Measurements from ENCODE around the gene PERM1. TPM values are rescaled to one million over a fixed set of nuclear protein-coding genes. Genes with fewer than 3 reads are reported as not detected.

Gene PERM1
- polyA plus RNA-seq, 1 donor (not counting 4 experiments of a cell fraction or from before 2014, with no cell fraction given), result not detected

DNA sequence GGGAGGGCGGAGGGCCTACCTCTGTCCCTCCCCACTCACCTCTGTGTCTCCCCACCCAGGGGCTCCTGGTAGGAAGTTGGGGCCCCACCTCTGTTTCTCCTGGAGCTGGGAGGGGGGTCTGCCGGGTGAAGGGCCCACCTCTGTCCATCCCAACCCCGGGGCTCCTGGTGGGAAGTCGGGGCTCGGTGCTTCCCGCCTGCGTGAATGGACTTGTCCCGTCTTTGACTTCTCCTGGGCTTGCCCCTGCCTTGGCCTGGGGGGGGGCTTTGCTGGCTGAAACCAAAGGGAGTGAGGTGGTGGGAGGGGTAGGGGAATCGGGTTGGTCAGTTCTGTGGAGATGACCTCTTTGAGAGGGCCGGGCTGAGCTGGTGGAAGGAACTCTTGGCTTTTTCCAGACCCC is 43.8 kb upstream of the PERM1 start:
- Histone ChIP-seq H3K27ac (ENCODE audit: control insufficient read depth, insufficient read depth, low read length) (no peak overlapping the region), H3K9me1 (ENCODE audit: control insufficient read depth, extremely low read depth, insufficient read depth, low read length) (no peaks in the 10 kb centered on the region), H3K4me2 (ENCODE audit: control insufficient read depth, extremely low read depth, insufficient read depth, low read depth, low read length) (peak overlapping the region; percentile 94), H3K4me3 (ENCODE audit: control insufficient read depth in 2 of 3, extremely low read depth in 1 of 3, insufficient read depth in 2 of 3, low read depth in 1 of 3, low read length in 3 of 3) (peak overlapping the region; percentile 46 to 80 (median 51)), H3K36me3 (ENCODE audit: control insufficient read depth in 2 of 2, extremely low read depth in 1 of 2, insufficient read depth in 2 of 2, low read length in 2 of 2) (peaks cover 27 to 32% of the 10 kb centered on the region in 2 experiments), H3K27me3 (ENCODE audit: control insufficient read depth, extremely low read depth, insufficient read depth, low read length) (no peaks in the 10 kb centered on the region), H3K9ac (ENCODE audit: control insufficient read depth, extremely low read depth, insufficient read depth, low read length) (peak overlapping the region; percentile 37), H3K4me1 (ENCODE audit: control insufficient read depth, extremely low read depth, insufficient read depth, low read length) (peaks cover 50% of the 10 kb centered on the region), H3K9me3 (ENCODE audit: control insufficient read depth, low read depth, low read length) (no peaks in the 10 kb centered on the region), H4K20me1 (ENCODE audit: control insufficient read depth, extremely low read depth, insufficient read depth, low read length) (peaks cover 3% of the 10 kb centered on the region), H3K79me2 (ENCODE audit: control insufficient read depth, insufficient read depth, low read length) (peaks cover 78% of the 10 kb centered on the region), H2AFZ (ENCODE audit: control insufficient read depth, low read length) (no peak overlapping the region)
- FAIRE-seq (no peak), DNase-seq (ENCODE audit: low read depth, low spot score) (no peak)
- no peak for TF ChIP-seq EZH2 (IDR thresholded peaks at IDR 0.05; ENCODE audit: low read length)
- TF ChIP-seq, protein P1, sequence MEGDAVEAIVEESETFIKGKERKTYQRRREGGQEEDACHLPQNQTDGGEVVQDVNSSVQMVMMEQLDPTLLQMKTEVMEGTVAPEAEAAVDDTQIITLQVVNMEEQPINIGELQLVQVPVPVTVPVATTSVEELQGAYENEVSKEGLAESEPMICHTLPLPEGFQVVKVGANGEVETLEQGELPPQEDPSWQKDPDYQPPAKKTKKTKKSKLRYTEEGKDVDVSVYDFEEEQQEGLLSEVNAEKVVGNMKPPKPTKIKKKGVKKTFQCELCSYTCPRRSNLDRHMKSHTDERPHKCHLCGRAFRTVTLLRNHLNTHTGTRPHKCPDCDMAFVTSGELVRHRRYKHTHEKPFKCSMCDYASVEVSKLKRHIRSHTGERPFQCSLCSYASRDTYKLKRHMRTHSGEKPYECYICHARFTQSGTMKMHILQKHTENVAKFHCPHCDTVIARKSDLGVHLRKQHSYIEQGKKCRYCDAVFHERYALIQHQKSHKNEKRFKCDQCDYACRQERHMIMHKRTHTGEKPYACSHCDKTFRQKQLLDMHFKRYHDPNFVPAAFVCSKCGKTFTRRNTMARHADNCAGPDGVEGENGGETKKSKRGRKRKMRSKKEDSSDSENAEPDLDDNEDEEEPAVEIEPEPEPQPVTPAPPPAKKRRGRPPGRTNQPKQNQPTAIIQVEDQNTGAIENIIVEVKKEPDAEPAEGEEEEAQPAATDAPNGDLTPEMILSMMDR (optimal IDR thresholded peaks at IDR 0.05 in 1 of 3, IDR thresholded peaks at IDR 0.05 in 1 of 3, conservative IDR thresholded peaks at IDR 0.05 in 1 of 3; ENCODE audit: extremely low read depth in 1 of 3, insufficient read depth in 2 of 3, low read length in 3 of 3), result no peak
- dilution Hi-C loops (cut with MboI; ENCODE audit: extremely low pct_ligation_motif_present, low sequenced_read_pairs), result no loop called here

DNA sequence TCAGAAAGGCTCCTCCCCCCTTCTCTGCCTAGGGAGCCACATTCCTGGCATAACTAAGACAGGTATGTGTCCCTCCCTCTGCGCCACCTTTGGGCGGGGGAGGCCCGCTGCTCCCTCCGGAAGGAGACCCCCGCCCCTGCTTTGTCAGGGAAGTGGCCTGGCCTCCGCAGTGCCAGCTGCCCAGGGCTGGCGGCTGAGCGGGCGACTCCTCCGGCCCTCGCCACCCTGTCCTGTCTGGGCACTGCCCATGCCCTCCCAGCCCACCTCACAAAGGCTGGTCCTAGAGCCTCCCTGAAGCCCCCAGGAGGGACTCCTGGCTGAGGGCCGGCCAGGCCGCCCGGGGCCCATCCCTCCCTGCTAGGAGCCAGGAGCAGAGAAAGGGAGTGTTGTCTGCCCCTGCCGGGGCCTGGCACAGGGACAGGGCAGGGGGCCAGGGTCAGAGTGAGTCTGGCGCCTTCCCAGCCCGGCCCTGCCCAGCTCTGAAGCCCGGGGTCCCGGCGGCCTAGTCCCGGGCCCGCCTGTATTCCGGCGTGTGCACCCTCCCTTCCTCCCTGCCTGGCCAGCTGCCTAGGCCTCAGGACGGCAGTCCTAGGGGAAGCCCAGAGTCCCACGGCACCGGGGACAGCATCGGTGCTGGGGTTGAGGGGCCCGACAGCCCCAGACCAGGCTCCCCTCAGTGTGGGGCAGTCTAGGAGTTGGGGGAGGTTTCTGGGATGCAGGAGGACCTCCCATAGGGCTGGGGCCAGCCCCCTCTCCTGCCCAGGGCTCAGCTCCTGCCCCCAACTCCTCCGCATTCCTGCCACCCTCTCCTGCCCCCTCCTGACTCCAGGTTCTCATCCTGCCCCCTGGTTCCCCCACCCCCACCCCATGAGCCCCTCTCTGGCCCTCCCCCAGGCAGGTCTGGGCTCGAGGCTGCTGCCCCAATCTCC is 43.1 kb upstream of the PERM1 start:
- TF ChIP-seq EZH2 (IDR thresholded peaks at IDR 0.05; ENCODE audit: low read length), result no peak
- TF ChIP-seq, protein P1 (optimal IDR thresholded peaks at IDR 0.05 in 1 of 3, IDR thresholded peaks at IDR 0.05 in 1 of 3, conservative IDR thresholded peaks at IDR 0.05 in 1 of 3; ENCODE audit: extremely low read depth in 1 of 3, insufficient read depth in 2 of 3, low read length in 3 of 3), result no peak
- DNase-seq (ENCODE audit: low read depth, low spot score), result peak; percentile 82
- peak; percentile 86 for FAIRE-seq
- Histone ChIP-seq H3K9me3 (ENCODE audit: control insufficient read depth, low read depth, low read length) (no peaks in the 10 kb centered on the region), H3K9ac (ENCODE audit: control insufficient read depth, extremely low read depth, insufficient read depth, low read length) (peak overlapping the region; percentile 81), H3K4me3 (ENCODE audit: control insufficient read depth in 2 of 3, extremely low read depth in 1 of 3, insufficient read depth in 2 of 3, low read depth in 1 of 3, low read length in 3 of 3) (peak overlapping the region; percentile 46 to 80 (median 69)), H3K79me2 (ENCODE audit: control insufficient read depth, insufficient read depth, low read length) (peaks cover 78% of the 10 kb centered on the region), H3K4me2 (ENCODE audit: control insufficient read depth, extremely low read depth, insufficient read depth, low read depth, low read length) (peak overlapping the region; percentile 94), H2AFZ (ENCODE audit: control insufficient read depth, low read length) (no peak overlapping the region), H4K20me1 (ENCODE audit: control insufficient read depth, extremely low read depth, insufficient read depth, low read length) (peaks cover 3% of the 10 kb centered on the region), H3K9me1 (ENCODE audit: control insufficient read depth, extremely low read depth, insufficient read depth, low read length) (no peaks in the 10 kb centered on the region), H3K36me3 (ENCODE audit: control insufficient read depth in 2 of 2, extremely low read depth in 1 of 2, insufficient read depth in 2 of 2, low read length in 2 of 2) (peaks cover 27 to 32% of the 10 kb centered on the region in 2 experiments), H3K27ac (ENCODE audit: control insufficient read depth, insufficient read depth, low read length) (peak overlapping the region; percentile 74), H3K27me3 (ENCODE audit: control insufficient read depth, extremely low read depth, insufficient read depth, low read length) (no peaks in the 10 kb centered on the region), H3K4me1 (ENCODE audit: control insufficient read depth, extremely low read depth, insufficient read depth, low read length) (peaks cover 50% of the 10 kb centered on the region)
- dilution Hi-C loops (cut with MboI; ENCODE audit: extremely low pct_ligation_motif_present, low sequenced_read_pairs), result no loop called here

All from keratinocyte (primary cell).